GM12878 (cell line): Measurements from ENCODE around the gene EI24. TPM values are rescaled to one million over a fixed set of nuclear protein-coding genes. Genes with fewer than 3 reads are reported as not detected.

Experiments
- BACH1 ChIP-seq: fragments of 450-650 bp; IDR thresholded peaks from 2 replicates; pipeline ENCODE4 v1.6.1; 2017; ENCODE audit warnings: mild to moderate bottlenecking, borderline replicate concordance
- BCL11A ChIP-seq: IDR thresholded peaks from 2 replicates; pipeline ENCODE4 v1.6.1; 2011; ENCODE audit warnings: low read depth, low read length
- BCL3 ChIP-seq: IDR thresholded peaks from 2 replicates; pipeline ENCODE4 v1.6.1; 2011; ENCODE audit warnings: borderline replicate concordance, low read depth, mild to moderate bottlenecking, moderate library complexity, low read length; ENCODE audit not compliant: insufficient read depth, poor library complexity, severe bottlenecking
- CBX3 ChIP-seq: fragments of 200-600 bp; sonication (generic); IDR thresholded peaks from 2 replicates; pipeline ENCODE4 v1.6.1; 2016; ENCODE audit warnings: low read depth, borderline replicate concordance
- ELK1 ChIP-seq: IDR thresholded peaks from 2 replicates; pipeline ENCODE4 v1.6.1; 2012; ENCODE audit warnings: low read depth, low read length, improper control_type of control experiment
- ETV6 ChIP-seq, 2 experiments: fragments of 450-650 bp in 1 of 2; IDR thresholded peaks in 1 of 2; conservative IDR thresholded peaks in 1 of 2; 2 replicates each; pipeline ENCODE4 v1.6.1; 2014; ENCODE audit warnings: antibody characterized with exemption in 1 of 2, borderline replicate concordance in 1 of 2, low read depth in 1 of 2, mild to moderate bottlenecking in 1 of 2, moderate library complexity in 1 of 2
- KAT2A ChIP-seq: conservative IDR thresholded peaks from 2 replicates; pipeline ENCODE4 v1.6.1; 2011; ENCODE audit warnings: low read depth, low read length; ENCODE audit not compliant: control insufficient read depth
- NBN ChIP-seq: fragments of 450-650 bp; IDR thresholded peaks from 2 replicates; pipeline ENCODE4 v1.6.1; 2016
- NFYB ChIP-seq: IDR thresholded peaks from 2 replicates; pipeline ENCODE4 v1.6.1; 2011; ENCODE audit warnings: low read depth, mild to moderate bottlenecking, low read length, improper control_type of control experiment, moderate library complexity; ENCODE audit not compliant: insufficient read depth
- NKRF ChIP-seq: fragments of 450-650 bp; conservative IDR thresholded peaks from 2 replicates; pipeline ENCODE4 v1.6.1; 2017; ENCODE audit warnings: mild to moderate bottlenecking, moderate library complexity
- NR2C2 ChIP-seq: IDR thresholded peaks from 2 replicates; pipeline ENCODE4 v1.6.1; 2011; ENCODE audit warnings: borderline replicate concordance, low read depth; ENCODE audit not compliant: control insufficient read depth, insufficient read length
- PBX3 ChIP-seq: IDR thresholded peaks from 2 replicates; pipeline ENCODE4 v1.6.1; 2011; ENCODE audit warnings: mild to moderate bottlenecking, low read depth, low read length, moderate library complexity; ENCODE audit not compliant: insufficient replicate concordance
- RELB ChIP-seq: fragments of 450-650 bp; IDR thresholded peaks from 2 replicates; pipeline ENCODE4 v1.6.1; 2017; ENCODE audit warnings: low read depth, mild to moderate bottlenecking, moderate library complexity
- YY1 ChIP-seq: IDR thresholded peaks from 2 replicates; pipeline ENCODE4 v1.6.1; 2011; ENCODE audit warnings: low read depth, mild to moderate bottlenecking, low read length
- ZNF274 ChIP-seq: IDR thresholded peaks from one replicate; pipeline ENCODE4 v1.8.0; 2011; ENCODE audit not compliant: insufficient read length, insufficient read depth
- ZNF687 ChIP-seq: fragments of 450-650 bp; IDR thresholded peaks from 2 replicates; pipeline ENCODE4 v1.6.1; 2017; ENCODE audit warnings: mild to moderate bottlenecking, moderate library complexity
- polyA plus RNA-seq, 11 experiments: library from polyadenylated mRNA; depleted of rRNA in 4 of 11; unstranded in 6 of 11; stranded (reverse) in 5 of 11; fragments of >200 nt; fragmentation: Nextera tagmentation in 4 of 11; fragmentation: Illumina TruSeq in 1 of 11; extraction: Ambion mirVana in 4 of 11; extraction: Trizol in 1 of 11; gene quantifications; 1 replicate in 1 of 11; 2 replicates in 10 of 11; pipeline versions ENCODE4 v1.2.1 to v1.2.3, GENCODE V29; 2011 to 2016; ENCODE audit warnings: inconsistent platforms in 2 of 11, missing spikeins in 2 of 11, low read depth in 1 of 11
- total RNA-seq, 4 experiments: library from RNA; depleted of rRNA in 3 of 4; stranded (reverse); fragments of >200 nt in 3 of 4; fragmentation: Illumina TruSeq in 1 of 4; extraction: Trizol in 1 of 4; gene quantifications; 2 replicates each; pipeline versions ENCODE4 v1.2.1 to v1.2.3, GENCODE V29; 2013 to 2021

Gene EI24
- total and polyA plus RNA-seq, 10 of the 15 experiments (the other 5 are each of a cell fraction or from before 2014, with no cell fraction given), result 20.3 to 127 (median 70.4) TPM

- peak; percentile 68 for TF ChIP-seq ZNF687
- TF ChIP-seq BCL11A, result no peak
- no peak; the same call in none of the 2 replicates for TF ChIP-seq BACH1
- peak; percentile 32; the same call in 1 of the 2 replicates for TF ChIP-seq YY1
- TF ChIP-seq NBN, result peak; percentile 51; the same call in 1 of the 2 replicates
- no peak for TF ChIP-seq NR2C2
- TF ChIP-seq ETV6 (conservative IDR thresholded peaks at IDR 0.05 in 1 of 2, IDR thresholded peaks at IDR 0.05 in 1 of 2; ENCODE audit: borderline replicate concordance in 1 of 2, low read depth in 1 of 2), result no peak; a peak in 1 of 4 replicates
- no peak for TF ChIP-seq ZNF274
- TF ChIP-seq NKRF, result peak; percentile 69
- TF ChIP-seq KAT2A, result no peak
- peak; percentile 95 for TF ChIP-seq NFYB
- no peak for TF ChIP-seq CBX3
- 0 out of 2 replicates have a peak, but pooled peaks have one; percentile 16 for TF ChIP-seq ELK1
- TF ChIP-seq PBX3, result peak; percentile 99
- TF ChIP-seq RELB, result peak; percentile 75
- peak; percentile 6 for TF ChIP-seq BCL3
Measured at GRCh38 chr11:125592305-125593113, 23.2 kb downstream of the EI24 start, which contains the start of gene STT3A (continued).
